RWPE1 (cell line): ENCODE measurements around the gene IFNGR1.
"Not testable (repeated sequence)": the region's sequence is repeated elsewhere in the genome, so short reads cannot be mapped to it uniquely, and the experiment has no call there.

ENCODE experiments used
- CTCF ChIA-PET: fragments of 350-600 bp; sonication (Branson Sonifier 250); formaldehyde crosslinking; extraction: SDS; loops from one replicate; lab custom pipeline; 2021; lab: Yijun Ruan, JAX
- POLR2A ChIA-PET: fragments of 400-600 bp; formaldehyde crosslinking; extraction: SDS; loops from one replicate; lab custom pipeline; 2020; ENCODE audit warnings: antibody characterized with exemption; ENCODE audit not compliant: low non-redundant PET; lab: Yijun Ruan, JAX
- DNase-seq: peaks from one replicate; pipeline ENCODE4 v3.0.0; 2012; ENCODE audit warnings: low spot score
- H3K27ac ChIP-seq: fragments of 450-650 bp; 2 replicates; pipeline ENCODE4 v1.5.1; 2017
- CTCF ChIP-seq: fragments of 450-650 bp; conservative IDR thresholded peaks from 2 replicates; pipeline ENCODE4 v1.5.1; 2017; ENCODE audit warnings: low read depth, mild to moderate bottlenecking

Gene IFNGR1

GRCh38 chr6:137210903-137211302, 8.3 kb downstream of the IFNGR1 start:
- H3K27ac ChIP-seq = no peak overlapping the region
- no peak for DNase-seq
- no peak for TF ChIP-seq CTCF
- POLR2A ChIA-PET = no interaction called here
- CTCF ChIA-PET = no interaction called here

- ChIA-PET CTCF (interaction anchor here (0.6 kb wide), 1 partner anchor 316 kb away, joined by 4 read pairs; no protein-coding TSS in a partner anchor), POLR2A (no interaction called here)
- DNase-seq = no peak
- no peak for TF ChIP-seq CTCF
- H3K27ac ChIP-seq = no peak overlapping the region
Measured at GRCh38 chr6:137208279-137208678, 10.9 kb downstream of the IFNGR1 start.

- DNase-seq, CTCF ChIA-PET, H3K27ac ChIP-seq, POLR2A ChIA-PET: not testable (repeated sequence)
Measured at GRCh38 chr6:137207457-137207856, 11.7 kb downstream of the IFNGR1 start.

- no peak for TF ChIP-seq CTCF
- no peak overlapping the region for H3K27ac ChIP-seq
- POLR2A ChIA-PET = no interaction called here
- CTCF ChIA-PET = no interaction called here
- no peak for DNase-seq
Measured at GRCh38 chr6:137206577-137206976, 12.6 kb downstream of the IFNGR1 start.

GRCh38 chr6:137203256-137203655, 15.9 kb downstream of the IFNGR1 start:
- CTCF ChIA-PET = interaction anchor here (0.7 kb wide), 1 partner anchor 419 kb away, joined by 4 read pairs; no protein-coding TSS in a partner anchor
- POLR2A ChIA-PET = no interaction called here
- TF ChIP-seq CTCF = no peak
- no peak overlapping the region for H3K27ac ChIP-seq
- no peak for DNase-seq

- no peak overlapping the region for H3K27ac ChIP-seq
- TF ChIP-seq CTCF = peak; percentile 41
- ChIA-PET POLR2A (no interaction called here), CTCF (no interaction called here)
- DNase-seq = no peak
Measured at GRCh38 chr6:137202078-137202477, 17.1 kb downstream of the IFNGR1 start.

GRCh38 chr6:137201006-137201405, 18.2 kb downstream of the IFNGR1 start:
- H3K27ac ChIP-seq = no peak overlapping the region
- POLR2A ChIA-PET = no interaction called here
- CTCF ChIA-PET = interaction anchor here (0.6 to 0.8 kb wide), 2 partner anchors 323 to 455 kb away, joined by 3 read pairs; no protein-coding TSS in a partner anchor
- no peak for TF ChIP-seq CTCF
- DNase-seq = no peak
